CD8-positive, alpha-beta memory T cell (primary cell): ENCODE results near the gene CAB39. TPM values are rescaled to one million over a fixed set of nuclear protein-coding genes. Genes with fewer than 3 reads are reported as not detected.

ENCODE experiments used
- CTCF ChIA-PET: fragments of 350-600 bp; sonication (Branson Sonifier 250); formaldehyde crosslinking; loops from one replicate; lab custom pipeline; 2021; ENCODE audit warnings: antibody characterized with exemption; lab: Charles Lee
- POLR2A ChIA-PET: fragments of 350-600 bp; sonication (Branson Sonifier 250); formaldehyde crosslinking; loops from one replicate; lab custom pipeline; 2021; ENCODE audit warnings: antibody characterized with exemption; lab: Charles Lee
- DNase-seq, 5 donors: peaks; one replicate each; pipeline versions ENCODE4 v3.0.0 to v3.0.0-alpha.2; 2020 to 2022; ENCODE audit warnings: mixed read lengths in 1 of 5
- H3K27ac ChIP-seq: one replicate; pipeline ENCODE4 v1.7.0; 2013; ENCODE audit warnings: low read depth, mild to moderate bottlenecking, low read length, moderate library complexity
- H3K27me3 ChIP-seq: 2 replicates; pipeline ENCODE4 v1.7.0; 2013; ENCODE audit warnings: low read length, mild to moderate bottlenecking; ENCODE audit not compliant: insufficient read depth, poor library complexity, severe bottlenecking
- H3K36me3 ChIP-seq: 2 replicates; pipeline ENCODE4 v1.7.0; 2013; ENCODE audit warnings: mild to moderate bottlenecking, low read length, moderate library complexity; ENCODE audit not compliant: insufficient read depth
- H3K4me1 ChIP-seq: 2 replicates; pipeline ENCODE4 v1.7.0; 2013; ENCODE audit warnings: mild to moderate bottlenecking, low read length, moderate library complexity; ENCODE audit not compliant: insufficient read depth
- H3K4me3 ChIP-seq: 2 replicates; pipeline ENCODE4 v1.7.0; 2013; ENCODE audit warnings: mild to moderate bottlenecking, low read length
- H3K9me3 ChIP-seq: 2 replicates; pipeline ENCODE4 v1.7.0; 2013; ENCODE audit warnings: mild to moderate bottlenecking, low read length
- H3K27ac Mint-ChIP-seq, 8 donors: one replicate each; pipeline ENCODE4 v1.8.0; 2020 to 2021; ENCODE audit warnings: mixed read lengths in 8 of 8, mild to moderate bottlenecking in 6 of 8, inconsistent platforms in 3 of 8, moderate library complexity in 3 of 8
- H3K27me3 Mint-ChIP-seq, 2 donors: one replicate each; pipeline ENCODE4 v1.8.0; 2020 to 2021; ENCODE audit warnings: mixed read lengths in 2 of 2, mild to moderate bottlenecking in 1 of 2, moderate library complexity in 1 of 2
- H3K36me3 Mint-ChIP-seq, 3 donors: one replicate each; pipeline ENCODE4 v1.8.0; 2020 to 2021; ENCODE audit warnings: mixed read lengths in 3 of 3, inconsistent platforms in 1 of 3, mild to moderate bottlenecking in 1 of 3
- H3K4me1 Mint-ChIP-seq, 3 donors: one replicate each; pipeline ENCODE4 v1.8.0; 2020 to 2021; ENCODE audit warnings: mixed read lengths in 3 of 3, inconsistent platforms in 1 of 3, mild to moderate bottlenecking in 1 of 3
- H3K4me3 Mint-ChIP-seq, 7 donors: one replicate each; pipeline ENCODE4 v1.8.0; 2020 to 2021; ENCODE audit warnings: mixed read lengths in 7 of 7, mild to moderate bottlenecking in 6 of 7, moderate library complexity in 4 of 7, inconsistent platforms in 2 of 7
- H3K9me3 Mint-ChIP-seq, 5 donors: one replicate each; pipeline ENCODE4 v1.8.0; 2020 to 2022; ENCODE audit warnings: mixed read lengths in 5 of 5, mild to moderate bottlenecking in 3 of 5, moderate library complexity in 2 of 5, inconsistent platforms in 1 of 5
- polyA plus RNA-seq: library from polyadenylated mRNA; unstranded; fragments of 300-500 nt; fragmentation: Illumina TruSeq; gene quantifications from one replicate; pipeline ENCODE4 v1.2.3, GENCODE V29; 2021
- total RNA-seq, 2 experiments: library from RNA; stranded (reverse); gene quantifications; one replicate each; pipeline ENCODE4 v1.2.3, GENCODE V29; 2021

CAB39 gene
- total and polyA plus RNA-seq, 3 experiments from 2014 or later = 80.8 to 147 (median 136) TPM

DNA sequence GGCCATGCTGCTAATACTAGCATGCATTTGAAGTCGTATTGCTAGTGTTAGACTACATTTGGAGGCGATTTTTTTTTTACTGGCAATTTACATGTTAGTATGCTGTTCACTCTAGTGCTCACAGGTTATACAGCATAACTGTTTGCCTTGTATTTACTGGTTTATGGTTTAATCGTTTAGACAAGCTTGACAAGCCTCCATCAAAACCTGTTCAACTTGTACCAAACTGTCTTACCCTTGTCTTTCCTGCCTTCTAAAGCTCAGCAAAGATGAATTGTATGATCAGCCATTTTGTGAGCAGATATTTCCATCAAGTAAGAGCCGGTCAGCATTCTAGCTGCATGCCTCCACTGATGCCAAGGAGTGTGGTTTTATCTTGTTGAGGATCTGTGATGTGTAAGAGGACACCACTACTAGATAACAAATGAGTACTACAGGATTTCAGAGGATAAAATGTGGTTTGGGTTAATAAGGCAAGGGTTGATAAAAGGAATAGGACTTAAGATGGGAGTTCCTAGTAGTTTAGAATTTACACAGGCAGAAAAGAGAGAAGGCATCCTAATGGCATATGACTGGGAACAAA, 83.7 kb downstream of the CAB39 start:
- Histone ChIP-seq H3K27me3 (no peaks in the 10 kb centered on the region), H3K27ac (no peak overlapping the region), H3K9me3 (no peaks in the 10 kb centered on the region), H3K4me3 (no peak overlapping the region), H3K36me3 (peaks cover 33% of the 10 kb centered on the region), H3K4me1 (peaks cover 67% of the 10 kb centered on the region)
- Mint-ChIP-seq H3K27me3 (no peaks in the 10 kb centered on the region), H3K36me3 (peaks cover 11 to 56% (median 13%) of the 10 kb centered on the region in 3 donors), H3K27ac (peak overlapping the region in 2 of 8 donors; percentile 61 to 93), H3K4me3 (no peak overlapping the region), H3K9me3 (no peaks in the 10 kb centered on the region), H3K4me1 (peaks cover 41 to 47% (median 42%) of the 10 kb centered on the region in 3 donors)
- no peak for DNase-seq
- ChIA-PET POLR2A (no interaction called here), CTCF (interaction anchor here (3.6 to 7.4 kb wide), 2 partner anchors 12 to 83 kb away, joined by 34 to 56 read pairs; partner anchors contain the start of gene CAB39)

DNA sequence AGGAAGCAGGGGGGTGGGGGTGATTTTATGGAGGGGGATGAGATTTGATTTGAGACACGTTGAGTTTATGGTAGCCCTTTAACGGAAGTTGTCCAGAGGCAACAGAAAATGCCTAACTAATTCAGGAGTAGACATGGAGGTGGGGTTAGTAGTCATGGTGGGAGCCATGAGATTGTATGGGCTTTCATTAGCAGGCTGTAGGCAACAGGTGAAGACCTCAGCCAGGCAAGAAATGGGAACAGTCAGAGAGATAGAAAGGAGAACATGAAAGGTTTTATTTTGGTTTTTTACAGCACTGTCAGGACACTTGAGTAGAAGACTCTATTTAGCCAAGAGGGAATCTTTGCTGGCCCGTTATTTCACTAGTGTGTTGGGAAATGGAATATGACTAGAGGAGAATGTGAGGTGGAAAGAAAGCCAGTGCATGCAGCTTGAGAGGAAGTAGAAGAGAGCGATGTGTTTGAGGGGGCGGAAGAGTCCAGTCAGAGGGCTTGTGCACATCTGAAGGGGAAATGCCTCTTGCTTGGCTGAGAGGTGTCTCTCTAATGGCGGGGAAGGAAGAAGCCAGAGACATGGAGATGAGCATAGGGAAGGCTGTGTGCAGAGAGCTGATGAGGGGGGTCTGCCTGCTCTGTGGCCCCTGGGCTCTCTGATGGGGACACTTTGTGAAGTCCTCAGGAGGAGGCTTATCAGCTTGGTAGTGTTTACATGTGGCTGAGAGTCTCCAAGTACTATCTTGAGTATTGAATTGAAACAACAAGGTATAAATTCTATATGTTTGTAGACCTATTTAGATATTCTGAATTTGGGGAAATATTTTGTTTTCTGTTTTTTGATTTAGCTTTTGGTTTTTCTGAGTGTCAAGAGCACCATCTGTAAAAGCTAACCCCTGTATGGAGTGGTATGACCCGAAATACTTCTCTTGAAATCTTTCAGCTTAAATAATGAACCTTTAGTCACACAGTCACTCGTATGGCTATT, 85.2 kb downstream of the CAB39 start:
- ChIA-PET CTCF (interaction anchor here (0.6 to 7.4 kb wide), 22 partner anchors 8 to 595 kb away, joined by 3 to 56 read pairs (median 4); partner anchors contain the start of gene CAB39), POLR2A (interaction anchor here (1.1 to 1.5 kb wide), 2 partner anchors 16 to 84 kb away, joined by 3 to 4 read pairs; no protein-coding TSS in a partner anchor)
- Histone ChIP-seq H3K27ac (no peak overlapping the region), H3K9me3 (no peaks in the 10 kb centered on the region), H3K4me1 (peaks cover 65% of the 10 kb centered on the region), H3K27me3 (no peaks in the 10 kb centered on the region), H3K36me3 (peaks cover 26% of the 10 kb centered on the region), H3K4me3 (no peak overlapping the region)
- no peak for DNase-seq
- H3K27ac Mint-ChIP-seq = peak overlapping the region in 3 of 8 donors; percentile 31 to 79 (median 47)
- H3K27me3 Mint-ChIP-seq = no peaks in the 10 kb centered on the region
- H3K4me3 Mint-ChIP-seq = no peak overlapping the region
- peaks cover 9 to 52% (median 13%) of the 10 kb centered on the region in 3 donors for H3K36me3 Mint-ChIP-seq
- H3K9me3 Mint-ChIP-seq = no peaks in the 10 kb centered on the region
- H3K4me1 Mint-ChIP-seq = peaks cover 32 to 35% (median 34%) of the 10 kb centered on the region in 3 donors

DNA sequence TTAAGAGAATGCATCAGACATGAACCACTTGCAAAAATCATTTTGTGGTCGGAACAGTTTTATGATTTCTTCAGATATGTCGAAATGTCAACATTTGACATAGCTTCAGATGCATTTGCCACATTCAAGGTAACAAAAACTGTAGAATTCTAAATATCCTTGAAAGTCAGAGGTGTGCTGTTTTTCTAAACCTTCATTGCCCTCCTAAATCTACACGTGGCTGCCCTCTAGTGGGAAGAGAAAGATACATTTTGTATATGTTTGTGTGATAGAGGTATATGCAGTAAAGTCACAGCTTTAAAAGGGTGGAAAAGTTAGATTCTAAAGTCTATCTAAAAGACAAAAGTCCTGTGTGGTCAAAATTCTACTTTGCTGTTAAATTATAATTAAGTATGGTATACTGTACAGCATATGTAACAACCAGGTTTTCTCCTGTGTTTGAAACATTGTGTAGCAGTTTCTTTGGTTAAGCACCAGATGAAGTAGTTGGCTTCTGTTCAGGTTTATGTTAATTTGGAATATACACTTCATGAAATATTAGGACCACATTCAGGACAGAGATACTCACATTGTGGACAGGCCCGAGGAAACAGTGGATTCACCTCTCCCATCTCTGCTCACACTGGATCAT, 86.2 kb downstream of the CAB39 start:
- no peak overlapping the region for H3K27ac ChIP-seq
- Mint-ChIP-seq H3K4me1 (peaks cover 22 to 28% (median 23%) of the 10 kb centered on the region in 3 donors), H3K27ac (peak overlapping the region in 6 of 8 donors; percentile 31 to 87 (median 59)), H3K27me3 (no peaks in the 10 kb centered on the region), H3K9me3 (no peaks in the 10 kb centered on the region), H3K36me3 (peaks cover 9 to 54% (median 18%) of the 10 kb centered on the region in 3 donors), H3K4me3 (no peak overlapping the region)
- peaks cover 54% of the 10 kb centered on the region for H3K4me1 ChIP-seq
- peaks cover 21% of the 10 kb centered on the region for H3K36me3 ChIP-seq
- ChIA-PET CTCF (interaction anchor here (0.6 to 7.4 kb wide), 20 partner anchors 7 to 596 kb away, joined by 3 to 56 read pairs (median 4); partner anchors contain the start of gene CAB39), POLR2A (interaction anchor here (1.1 to 1.5 kb wide), 2 partner anchors 17 to 85 kb away, joined by 3 to 4 read pairs; no protein-coding TSS in a partner anchor)
- no peaks in the 10 kb centered on the region for H3K9me3 ChIP-seq
- H3K4me3 ChIP-seq = no peak overlapping the region
- peak in 3 of 5 donors; percentile 55 to 58 (median 56) for DNase-seq
- H3K27me3 ChIP-seq = no peaks in the 10 kb centered on the region

DNA sequence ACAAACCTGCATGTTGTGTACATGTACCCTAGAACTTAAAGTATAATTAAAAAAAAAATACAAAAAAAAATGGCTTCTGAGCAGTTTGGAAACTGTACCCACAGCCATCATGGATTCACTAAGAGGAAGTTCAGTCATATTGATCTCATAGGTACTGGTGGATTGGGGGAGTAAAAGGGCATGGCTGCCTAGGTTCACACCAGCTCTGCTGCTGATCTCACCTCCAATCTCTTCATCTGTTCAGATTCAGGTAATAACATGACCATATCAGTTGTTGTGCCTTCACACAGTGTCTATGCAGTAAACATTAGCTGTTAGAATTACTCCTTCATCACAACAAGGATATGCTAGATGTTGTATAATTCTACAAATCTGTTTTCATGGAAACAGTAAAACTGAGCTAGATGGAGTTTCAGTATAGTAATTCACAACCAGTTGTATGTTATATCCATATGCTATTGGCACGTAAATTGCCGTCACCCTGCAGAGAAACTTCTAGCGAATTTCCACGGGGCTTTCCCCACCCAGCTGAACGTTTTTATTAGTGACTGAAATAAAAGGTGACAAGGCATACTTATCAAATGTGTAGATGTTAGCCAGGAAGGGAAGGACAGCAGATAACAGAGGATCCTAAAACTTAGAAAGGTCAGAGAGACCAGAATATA, 92.8 kb downstream of the CAB39 start:
- H3K27me3 Mint-ChIP-seq = no peaks in the 10 kb centered on the region
- Histone ChIP-seq H3K27ac (no peak overlapping the region), H3K36me3 (peaks cover 6% of the 10 kb centered on the region), H3K9me3 (no peaks in the 10 kb centered on the region), H3K4me3 (no peak overlapping the region), H3K27me3 (no peaks in the 10 kb centered on the region), H3K4me1 (no peaks in the 10 kb centered on the region)
- peaks cover 4 to 12% (median 7%) of the 10 kb centered on the region in 3 donors for H3K4me1 Mint-ChIP-seq
- no peaks in the 10 kb centered on the region for H3K9me3 Mint-ChIP-seq
- ChIA-PET CTCF (interaction anchor here (0.8 to 2.5 kb wide), 4 partner anchors 8 to 47 kb away, joined by 3 to 9 read pairs (median 3); no protein-coding TSS in a partner anchor), POLR2A (interaction anchor here (0.6 kb wide), 1 partner anchor 10 kb away, joined by 4 read pairs; no protein-coding TSS in a partner anchor)
- H3K36me3 Mint-ChIP-seq = peaks cover 6 to 66% (median 23%) of the 10 kb centered on the region in 3 donors
- H3K4me3 Mint-ChIP-seq = no peak overlapping the region
- no peak for DNase-seq
- peak overlapping the region in 4 of 8 donors; percentile 7 to 51 (median 30) for H3K27ac Mint-ChIP-seq

DNA sequence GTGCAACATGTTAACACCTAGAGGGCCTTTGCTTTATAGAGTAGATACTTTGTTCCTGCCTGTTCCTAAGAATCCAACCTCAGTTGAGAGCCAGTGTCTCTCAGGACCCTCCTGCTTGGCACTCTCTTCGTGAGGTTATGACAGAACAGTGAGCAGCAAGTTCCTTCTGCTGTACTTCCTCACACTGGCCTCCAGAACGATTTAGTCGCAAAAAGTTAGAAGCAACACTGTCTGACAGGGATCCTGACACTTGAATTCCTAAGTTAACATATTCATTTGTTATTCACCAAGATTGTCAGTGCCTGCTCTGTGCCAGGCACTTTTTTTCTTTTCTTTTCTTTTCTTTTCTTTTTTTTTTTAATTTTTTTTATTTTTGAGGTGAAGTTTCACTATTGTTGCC, 95.1 kb downstream of the CAB39 start:
- CTCF ChIA-PET = interaction anchor here (0.9 to 2.7 kb wide), 3 partner anchors 9 to 16 kb away, joined by 3 to 11 read pairs (median 9); no protein-coding TSS in a partner anchor
- H3K4me1 Mint-ChIP-seq = peaks cover 1 to 6% (median 5%) of the 10 kb centered on the region in 3 donors
- H3K36me3 Mint-ChIP-seq = peaks cover 0 to 74% (median 24%) of the 10 kb centered on the region in 3 donors
- H3K9me3 ChIP-seq = no peaks in the 10 kb centered on the region
- H3K27ac ChIP-seq = no peak overlapping the region
- no peaks in the 10 kb centered on the region for H3K27me3 Mint-ChIP-seq
- peak overlapping the region in 5 of 8 donors; percentile 9 to 86 (median 39) for H3K27ac Mint-ChIP-seq
- no peaks in the 10 kb centered on the region for H3K4me1 ChIP-seq
- POLR2A ChIA-PET = interaction anchor here (0.5 kb wide), 1 partner anchor 8 kb away, joined by 3 read pairs; no protein-coding TSS in a partner anchor
- H3K9me3 Mint-ChIP-seq = no peaks in the 10 kb centered on the region
- no peak for DNase-seq
- H3K36me3 ChIP-seq = peaks cover 21% of the 10 kb centered on the region
- no peak overlapping the region for H3K4me3 ChIP-seq
- H3K27me3 ChIP-seq = no peaks in the 10 kb centered on the region
- no peak overlapping the region for H3K4me3 Mint-ChIP-seq

DNA sequence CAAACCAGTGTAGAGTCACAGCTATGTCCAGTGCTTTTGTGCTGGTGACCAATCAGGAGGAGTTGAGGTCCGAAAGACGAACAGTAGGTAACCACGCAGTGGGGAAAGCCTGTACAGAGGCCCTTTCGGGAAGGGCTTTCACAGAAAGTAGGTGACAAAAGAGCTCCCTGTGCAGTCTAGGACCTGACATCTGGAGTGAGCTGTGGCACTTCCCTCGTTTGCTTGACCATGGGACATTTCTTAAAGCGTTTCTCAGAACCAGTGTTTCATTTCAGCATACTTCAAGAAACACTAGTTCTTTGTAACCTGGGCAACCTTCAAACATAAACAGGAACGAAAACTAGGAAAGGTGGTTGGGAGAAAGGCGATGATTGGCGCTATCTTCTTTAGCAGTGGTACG, 96.4 kb downstream of the CAB39 start:
- H3K36me3 ChIP-seq = peaks cover 31% of the 10 kb centered on the region
- Mint-ChIP-seq H3K27ac (peak overlapping the region in 1 of 8 donors; percentile 43), H3K4me1 (peaks cover 2 to 11% (median 11%) of the 10 kb centered on the region in 3 donors), H3K27me3 (no peaks in the 10 kb centered on the region), H3K4me3 (no peak overlapping the region), H3K36me3 (peaks cover 0 to 73% (median 22%) of the 10 kb centered on the region in 3 donors), H3K9me3 (no peaks in the 10 kb centered on the region)
- H3K27ac ChIP-seq = no peak overlapping the region
- no peaks in the 10 kb centered on the region for H3K27me3 ChIP-seq
- ChIA-PET CTCF (interaction anchor here (1.1 to 2.7 kb wide), 3 partner anchors 15 to 89 kb away, joined by 3 to 11 read pairs (median 3); no protein-coding TSS in a partner anchor), POLR2A (interaction anchor here (0.5 kb wide), 1 partner anchor 902 kb away, joined by 3 read pairs; no protein-coding TSS in a partner anchor)
- no peaks in the 10 kb centered on the region for H3K9me3 ChIP-seq
- no peak for DNase-seq
- no peak overlapping the region for H3K4me3 ChIP-seq
- no peaks in the 10 kb centered on the region for H3K4me1 ChIP-seq
